NCI-H748 (cell line): ENCODE data around the gene RASIP1.
A peak's percentile ranks its signal among the peaks of the same experiment; 100 is the strongest.
"Not testable (repeated sequence)": the region's sequence is repeated elsewhere in the genome, so short reads cannot be mapped to it uniquely, and the experiment has no call there.

Source experiments
- DNase-seq: peaks from one replicate; lab custom pipeline; 2025; ENCODE audit not compliant: unreplicated experiment; lab: John Stamatoyannopoulos, UW

RASIP1 gene

DNA sequence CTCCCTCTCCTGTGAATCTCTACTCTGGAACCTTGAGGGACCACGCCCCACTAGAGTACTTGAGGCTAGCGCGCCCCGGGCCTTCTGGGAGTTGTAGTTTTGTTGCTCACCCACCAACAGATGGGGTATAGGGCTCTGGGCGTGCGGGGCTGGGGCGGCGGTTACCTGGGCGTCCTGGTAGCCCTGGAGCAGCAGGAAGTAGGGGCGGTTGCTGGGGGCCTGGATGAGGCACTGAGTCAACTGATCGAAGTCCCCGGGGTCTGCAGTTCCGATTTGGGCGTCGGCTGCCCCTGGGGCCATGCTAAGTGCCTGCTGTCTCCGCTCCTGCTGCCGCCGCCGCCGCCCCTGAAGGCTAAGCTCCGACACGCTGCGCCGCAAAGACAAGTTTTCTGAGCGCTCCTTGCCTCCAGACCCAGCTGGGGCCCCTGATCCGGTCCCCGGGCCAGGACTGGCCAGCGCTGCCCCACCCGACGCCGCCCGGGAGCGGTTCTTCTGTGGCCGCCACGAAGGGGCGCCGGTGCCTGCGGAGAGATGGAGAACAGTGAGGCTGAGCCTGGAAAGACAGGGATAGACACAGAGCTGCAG, 5.3 kb downstream of the RASIP1 start:
- DNase-seq, result peak; percentile 90

DNA sequence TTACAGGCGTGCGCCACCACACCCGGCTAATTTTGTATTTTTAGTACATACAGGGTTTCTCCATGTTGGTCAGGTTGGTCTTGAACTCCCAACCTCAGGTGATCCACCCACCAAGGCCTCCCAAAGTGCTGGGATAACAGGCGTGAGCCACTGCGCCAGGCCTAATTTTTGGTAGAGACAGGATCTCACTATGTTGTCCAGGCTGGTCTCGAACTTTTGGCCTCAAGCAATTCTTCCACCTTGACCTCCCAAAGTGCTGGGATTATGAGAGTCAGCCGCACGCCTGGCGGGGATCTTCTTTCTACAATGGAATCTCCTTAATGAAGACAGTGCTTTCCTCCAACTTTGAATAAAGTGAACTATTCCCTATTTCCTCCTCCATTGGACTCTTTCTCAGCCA, 5.8 kb downstream of the RASIP1 start:
- DNase-seq, result no peak

GRCh38 chr19:48731452-48731851, 9.0 kb downstream of the RASIP1 start:
- DNase-seq, result no peak

- DNase-seq, result no peak
These were observed 11.3 kb downstream of the RASIP1 start for GRCh38 chr19:48728911-48729664.

GRCh38 chr19:48726556-48726955, 13.9 kb downstream of the RASIP1 start:
- no peak for DNase-seq

GRCh38 chr19:48724796-48725753, 15.3 kb downstream of the RASIP1 start:
- DNase-seq, result peak; percentile 61

DNA sequence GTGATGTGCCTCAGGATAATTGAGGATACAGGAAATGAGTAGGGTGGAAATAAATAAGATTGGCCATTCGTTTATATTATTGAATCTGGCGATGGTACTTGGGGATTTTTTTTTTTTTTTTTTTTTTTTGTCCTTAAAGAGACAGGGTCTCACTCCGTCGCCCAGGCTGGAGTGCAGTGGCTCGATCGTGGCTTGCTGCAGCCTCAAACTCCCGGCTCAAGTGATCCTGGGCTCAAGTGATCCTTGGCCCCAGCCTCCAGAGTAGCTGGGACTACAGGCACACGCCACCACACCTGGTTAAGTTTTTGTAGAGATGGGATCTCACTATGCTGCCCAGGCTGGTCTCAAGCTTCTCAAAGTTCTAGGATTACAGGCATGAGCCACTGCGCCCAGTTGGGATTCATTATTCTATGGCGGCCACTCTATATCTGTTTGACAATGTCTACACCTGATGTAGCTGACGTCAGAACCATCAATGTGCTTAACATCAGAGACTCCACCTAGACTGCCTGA, 18.2 kb downstream of the RASIP1 start:
- DNase-seq, result no peak

DNA sequence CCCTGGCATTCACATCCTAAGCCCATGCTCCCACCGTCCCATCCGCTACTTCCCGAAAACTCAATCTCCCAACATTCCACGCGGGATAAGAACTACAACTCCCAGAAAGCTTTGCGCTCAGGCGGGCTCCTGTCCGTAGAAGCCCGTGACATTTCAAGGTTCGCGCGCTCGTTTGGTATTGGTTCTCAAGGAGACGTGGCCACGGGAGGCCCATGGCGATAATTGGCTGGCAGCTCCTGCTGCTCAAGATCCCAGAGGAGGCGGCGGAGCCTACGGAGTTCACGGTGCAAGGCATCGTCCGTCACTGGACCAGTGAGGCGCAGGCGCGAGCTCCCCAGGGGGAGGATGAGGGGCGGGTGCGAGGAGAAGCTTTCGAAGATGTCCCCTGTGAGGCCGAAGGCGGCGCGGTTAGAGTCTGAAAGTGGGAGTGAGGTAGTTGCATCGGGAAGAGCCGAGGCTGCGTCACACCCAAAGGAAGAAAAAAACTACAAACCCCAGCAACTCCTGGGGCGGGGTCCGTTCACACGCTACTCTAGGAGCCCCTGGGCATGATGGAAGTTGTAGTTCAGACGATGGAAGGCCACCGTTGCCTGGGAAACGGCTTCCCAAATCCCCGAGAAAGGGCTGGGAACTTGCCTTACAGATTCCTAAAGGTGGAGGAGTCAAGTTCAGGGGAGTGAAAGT, 19.7 kb downstream of the RASIP1 start:
- DNase-seq, result peak; percentile 100

GRCh38 chr19:48720251-48720612, 20.2 kb downstream of the RASIP1 start:
- no peak for DNase-seq

- no peak for DNase-seq
These were observed 20.9 kb downstream of the RASIP1 start, which contains the start of gene MAMSTR for GRCh38 chr19:48719263-48720171. Gene MAMSTR, minus strand, starts transcription at chr19:48719725. Its CDS starts 694 bp downstream, at chr19:48719031.

- no peak for DNase-seq
These were observed 21.6 kb downstream of the RASIP1 start for GRCh38 chr19:48718711-48719231.

DNA sequence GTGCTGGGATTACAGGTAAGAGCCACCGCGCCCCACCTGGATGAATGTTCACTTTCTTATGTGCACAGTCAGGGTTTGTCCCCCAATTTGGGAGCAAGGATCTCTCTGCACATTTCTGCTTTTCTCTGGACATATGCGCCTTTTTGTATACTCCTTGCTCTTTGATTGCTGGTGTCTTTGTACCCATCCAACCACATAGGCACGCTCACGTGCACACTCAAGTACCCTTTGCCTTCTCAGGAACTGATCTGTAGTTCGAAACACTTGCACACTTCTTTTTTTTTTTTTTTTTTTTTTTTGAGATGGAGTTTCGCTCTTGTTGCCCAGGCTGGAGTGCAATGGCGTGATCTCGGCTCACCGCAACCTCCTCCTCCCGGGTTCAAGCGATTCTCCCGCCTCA, 22.3 kb downstream of the RASIP1 start:
- DNase-seq, result not testable (repeated sequence)

GRCh38 chr19:48716562-48717291, 23.7 kb downstream of the RASIP1 start:
- DNase-seq, result peak; percentile 66

DNA sequence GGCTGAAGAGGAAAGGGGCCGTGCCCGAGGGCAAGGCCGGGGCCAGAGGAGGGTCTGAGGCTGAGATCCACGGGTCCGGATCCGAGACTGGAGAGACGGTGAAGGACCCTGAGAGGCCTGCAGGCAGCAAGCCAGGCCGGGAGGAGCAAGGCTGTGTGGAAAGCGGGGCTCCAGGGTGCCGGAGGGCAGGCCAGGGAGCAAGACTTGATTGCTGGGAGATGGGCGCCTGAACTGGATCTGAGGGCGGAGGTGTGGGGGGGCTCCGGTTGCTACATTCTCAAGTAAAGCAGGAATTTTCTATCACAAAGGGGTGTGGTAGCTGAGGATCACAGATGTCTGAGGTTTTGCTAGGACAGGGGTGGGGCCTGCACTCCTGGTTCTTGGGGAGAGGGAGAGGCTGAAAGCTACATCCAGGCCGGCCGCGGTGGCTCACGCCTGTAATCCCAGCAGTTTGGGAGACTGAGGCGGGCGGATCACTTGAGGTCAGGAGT, 24.7 kb downstream of the RASIP1 start:
- DNase-seq, result no peak

DNA sequence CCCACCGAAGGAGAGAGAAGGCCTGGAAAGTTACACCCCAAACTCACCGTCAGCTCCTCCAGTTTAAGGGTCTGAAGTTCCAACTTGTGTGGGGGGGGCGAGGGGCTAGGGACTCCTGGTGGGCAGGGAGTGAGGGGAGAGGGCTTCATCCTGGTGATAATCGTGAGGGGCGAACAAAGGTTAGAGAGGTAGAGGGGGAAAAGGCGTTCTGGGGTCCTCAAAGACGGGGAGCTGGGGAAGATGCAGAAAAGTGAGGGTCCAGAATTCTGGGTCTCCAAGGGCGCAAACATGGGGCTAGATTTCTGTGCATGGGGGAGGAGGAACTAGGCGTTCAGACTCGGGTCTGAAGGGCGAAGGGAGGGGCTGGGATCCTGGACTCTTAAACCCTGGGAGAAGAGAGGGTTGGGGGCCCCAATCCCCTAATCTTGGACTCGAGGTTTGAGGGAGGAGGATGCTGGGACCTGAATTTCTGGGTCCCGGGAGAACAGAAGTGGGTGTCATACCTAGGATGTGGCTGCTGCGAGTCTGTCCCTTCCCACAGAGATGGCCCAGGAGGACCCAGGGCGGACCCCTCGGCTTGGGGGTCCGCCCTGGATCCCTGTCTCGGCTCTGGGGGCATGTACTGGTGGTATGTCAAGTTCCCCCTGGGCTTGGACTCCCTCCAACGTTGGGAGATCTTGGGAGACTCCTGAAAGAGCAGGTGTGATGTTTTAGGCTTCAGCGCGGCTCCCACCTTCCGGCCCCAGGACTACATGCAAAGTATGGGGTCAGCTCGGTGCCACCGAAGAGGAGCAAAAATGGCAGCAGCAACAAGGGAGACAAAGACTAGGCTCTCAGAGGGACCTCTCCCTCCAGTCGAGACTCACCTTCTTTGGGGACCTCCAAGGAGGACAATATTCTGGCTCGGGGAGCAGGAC, 25.4 kb downstream of the RASIP1 start:
- no peak for DNase-seq

- DNase-seq, result peak; percentile 100
These were observed 26.3 kb downstream of the RASIP1 start for GRCh38 chr19:48713864-48714755.
